Psoas muscle (tissue), 8 donors: ENCODE results near the gene HTR3E. TPM values are rescaled to one million over a fixed set of nuclear protein-coding genes. Genes with fewer than 3 reads are reported as not detected.

ENCODE experiments used
- ATAC-seq, 4 donors: fragments of 200-7000 bp; cut with Tn5 transposase; one replicate each; pipeline ENCODE4 v1.9.1; 2020; ENCODE audit warnings: moderate library complexity in 3 of 4, mild to moderate bottlenecking in 2 of 4
- DNase-seq, 2 donors: peaks; one replicate each; pipeline ENCODE4 v3.0.0-alpha.2; 2020
- H3K27ac ChIP-seq: fragments of 200-600 bp; one replicate; pipeline ENCODE4 v1.8.0; 2022
- H3K27me3 ChIP-seq, 3 donors: fragments of 200-600 bp in 1 of 3; one replicate each; pipeline versions ENCODE4 v1.6.1 to v1.8.0; 2013 to 2022; ENCODE audit warnings: low read length in 2 of 3, mild to moderate bottlenecking in 2 of 3, moderate library complexity in 1 of 3; ENCODE audit not compliant: insufficient read depth in 3 of 3
- H3K36me3 ChIP-seq, 2 donors: fragments of 200-600 bp in 1 of 2; one replicate each; pipeline versions ENCODE4 v1.6.1 to v1.8.0; 2013 to 2022; ENCODE audit warnings: low read depth in 1 of 2, mild to moderate bottlenecking in 1 of 2, moderate library complexity in 1 of 2; ENCODE audit not compliant: insufficient read depth in 1 of 2
- H3K4me1 ChIP-seq: fragments of 200-600 bp; one replicate; pipeline ENCODE4 v1.8.0; 2022
- H3K4me3 ChIP-seq: fragments of 200-600 bp; one replicate; pipeline ENCODE4 v1.8.0; 2022; ENCODE audit warnings: mild to moderate bottlenecking
- H3K9me3 ChIP-seq: fragments of 200-600 bp; one replicate; pipeline ENCODE4 v1.8.0; 2022
- WGBS, 3 donors: extraction: QIAGEN DNeasy Blood & Tissue Kit; methylation state at CpG; one replicate each; pipeline versions ENCODE4 v1.1.6 to v1.1.7; 2013; 5-methylcytosine and 5-hydroxymethylcytosine counted together
- intact Hi-C, 2 donors: fragments of 100-400 bp; cut with DNase I; formaldehyde crosslinking; loops; one replicate each; pipeline versions ENCODE4 v1.11.0 to v1.14.2; 2022
- polyA plus RNA-seq, 3 donors: library from polyadenylated mRNA; stranded (reverse); fragments of 200-250 nt; gene quantifications; one replicate each; pipeline ENCODE4 v1.2.3, GENCODE V29; 2013
- total RNA-seq, 4 donors: library from RNA; stranded (reverse); fragmentation: NEBNext Ultra II Directional in 2 of 4; extraction: Animal tissue kit (Norgen Biotek cat#: 25700) in 2 of 4; gene quantifications; one replicate each; pipeline versions ENCODE4 v1.2.1 to v1.2.4, GENCODE V29; 2021 to 2023
- TF ChIP-seq, protein P1 (sequence below): fragments of 200-600 bp; IDR thresholded peaks from one replicate; pipeline ENCODE4 v1.8.0; 2022; ENCODE audit warnings: antibody characterized with exemption
- donor health status: healthy with polysubstance abuse.
- donor health status: DM: no; HTN: no; CAD: no; lungs with moderate emphysema.
- donor health status: Bipolar disorder and iron deficiency.
- donor health status: healthy.
- donor health status: DM: yes; HTN: yes; CAD: no.
- donor health status: DM: no; HTN: no; CAD: no.
- donor health status: DM: no; HTN: no; CAD: no.
- donor health status: DM: yes; HTN: yes; CAD: no.

Gene HTR3E
- total and polyA plus RNA-seq, 7 donors: 0.01 TPM; not detected in 6

DNA sequence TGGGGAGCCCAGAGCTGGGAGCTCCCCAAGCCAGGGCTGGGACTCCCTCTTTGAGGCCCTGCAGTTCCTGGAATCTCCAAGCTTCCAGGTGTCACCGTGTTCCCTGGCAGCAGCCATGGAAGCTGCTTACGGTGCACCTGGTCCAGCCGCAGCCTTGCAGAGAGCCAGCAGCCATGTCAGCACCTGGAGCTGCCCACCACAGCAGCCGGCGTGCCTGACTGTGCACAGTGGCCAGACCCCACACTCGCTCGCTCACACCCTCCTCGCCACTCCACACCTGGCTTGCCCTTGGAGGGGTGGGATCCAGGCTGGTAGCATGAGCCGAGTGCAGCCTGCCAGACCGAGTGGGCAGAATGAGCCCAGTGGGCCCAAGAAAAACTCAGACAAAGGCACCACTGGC lies 14.8 kb upstream of the HTR3E start:
- Histone ChIP-seq H3K27me3 (no peaks in the 10 kb centered on the region), H3K9me3 (no peaks in the 10 kb centered on the region), H3K4me1 (no peaks in the 10 kb centered on the region), H3K4me3 (no peak overlapping the region), H3K27ac (no peak overlapping the region), H3K36me3 (no peaks in the 10 kb centered on the region)
- intact Hi-C loops: no loop called here
- DNase-seq: no peak
- 74 to 82% (median 80%) methylated on average over 10 of the region's 10 CpGs for WGBS, 3 donors
- TF ChIP-seq, protein P1, sequence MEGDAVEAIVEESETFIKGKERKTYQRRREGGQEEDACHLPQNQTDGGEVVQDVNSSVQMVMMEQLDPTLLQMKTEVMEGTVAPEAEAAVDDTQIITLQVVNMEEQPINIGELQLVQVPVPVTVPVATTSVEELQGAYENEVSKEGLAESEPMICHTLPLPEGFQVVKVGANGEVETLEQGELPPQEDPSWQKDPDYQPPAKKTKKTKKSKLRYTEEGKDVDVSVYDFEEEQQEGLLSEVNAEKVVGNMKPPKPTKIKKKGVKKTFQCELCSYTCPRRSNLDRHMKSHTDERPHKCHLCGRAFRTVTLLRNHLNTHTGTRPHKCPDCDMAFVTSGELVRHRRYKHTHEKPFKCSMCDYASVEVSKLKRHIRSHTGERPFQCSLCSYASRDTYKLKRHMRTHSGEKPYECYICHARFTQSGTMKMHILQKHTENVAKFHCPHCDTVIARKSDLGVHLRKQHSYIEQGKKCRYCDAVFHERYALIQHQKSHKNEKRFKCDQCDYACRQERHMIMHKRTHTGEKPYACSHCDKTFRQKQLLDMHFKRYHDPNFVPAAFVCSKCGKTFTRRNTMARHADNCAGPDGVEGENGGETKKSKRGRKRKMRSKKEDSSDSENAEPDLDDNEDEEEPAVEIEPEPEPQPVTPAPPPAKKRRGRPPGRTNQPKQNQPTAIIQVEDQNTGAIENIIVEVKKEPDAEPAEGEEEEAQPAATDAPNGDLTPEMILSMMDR: no peak
- ATAC-seq: no peak

DNA sequence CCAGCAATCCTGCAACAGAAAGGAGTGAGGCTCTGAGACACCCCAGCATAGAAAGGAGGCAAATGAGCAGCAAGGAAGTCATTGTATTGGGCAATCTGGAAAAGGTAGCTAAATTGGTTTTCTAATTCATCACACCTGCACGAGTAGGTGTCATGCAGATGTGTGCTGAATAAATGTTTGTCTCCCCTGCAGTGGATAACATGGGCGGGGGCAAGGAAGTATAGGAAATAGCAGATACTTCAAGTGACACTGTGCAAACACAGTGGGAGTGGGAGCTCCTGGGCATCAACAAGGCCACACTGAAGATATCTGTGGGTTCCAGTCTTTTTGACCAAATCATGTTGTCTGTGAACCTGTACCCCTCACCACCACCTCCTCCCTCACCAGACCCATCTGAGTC lies 14.4 kb upstream of the HTR3E start:
- WGBS, 3 donors: 62 to 77% (median 72%) methylated on average over 2 of the region's 2 CpGs
- Histone ChIP-seq H3K4me1 (no peaks in the 10 kb centered on the region), H3K9me3 (no peaks in the 10 kb centered on the region), H3K4me3 (no peak overlapping the region), H3K27ac (no peak overlapping the region), H3K27me3 (no peaks in the 10 kb centered on the region), H3K36me3 (no peaks in the 10 kb centered on the region)
- ATAC-seq (no peak), DNase-seq (no peak)
- intact Hi-C loops: no loop called here
- TF ChIP-seq, protein P1: no peak

DNA sequence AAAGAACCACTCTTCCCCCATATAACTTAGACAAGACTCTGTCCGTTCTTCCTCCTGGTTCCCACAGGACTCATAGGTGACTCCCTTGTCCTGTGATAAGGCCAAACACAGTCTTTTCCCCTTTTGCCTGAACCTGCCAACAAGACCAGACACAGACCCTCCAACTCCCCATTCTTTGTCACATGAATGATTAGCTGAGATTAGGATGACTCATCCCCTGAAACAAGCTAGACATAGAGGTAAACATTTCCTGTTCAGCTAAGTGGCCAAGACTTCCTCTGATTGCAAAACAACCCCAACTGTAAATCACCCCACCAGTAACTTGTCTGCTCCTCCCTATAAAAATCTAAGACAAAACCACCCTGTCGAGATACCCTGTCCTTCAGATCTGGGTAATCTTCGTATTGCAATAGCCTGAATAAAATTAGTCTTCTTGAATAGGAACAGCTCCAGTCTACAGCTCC lies 11.4 kb upstream of the HTR3E start:
- WGBS, 3 donors: 64 to 73% (median 71%) methylated on average over 3 of the region's 3 CpGs
- no peak for ATAC-seq
- H3K36me3 ChIP-seq: no peaks in the 10 kb centered on the region
- no peak overlapping the region for H3K27ac ChIP-seq
- intact Hi-C loops: no loop called here
- TF ChIP-seq, protein P1: no peak
- no peaks in the 10 kb centered on the region for H3K27me3 ChIP-seq
- no peak overlapping the region for H3K4me3 ChIP-seq
- H3K9me3 ChIP-seq: no peaks in the 10 kb centered on the region
- H3K4me1 ChIP-seq: no peaks in the 10 kb centered on the region
- DNase-seq: no peak

DNA sequence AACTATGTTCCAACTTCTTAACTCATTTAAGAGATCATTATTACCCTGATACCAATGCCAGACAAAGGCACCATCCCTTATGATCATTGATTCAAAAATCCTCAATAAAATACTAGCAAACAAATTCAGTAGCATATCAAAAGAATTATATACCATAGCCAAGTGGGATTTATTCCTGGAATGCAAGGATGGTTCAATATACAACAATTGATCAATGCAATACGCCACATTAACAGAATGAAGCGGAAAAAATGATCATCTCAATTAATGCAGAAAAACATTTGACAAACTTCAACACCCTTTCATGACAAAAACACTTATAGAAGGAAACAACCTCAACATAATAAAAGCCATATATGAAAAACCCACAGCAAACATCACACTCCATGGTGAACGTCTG lies 4.7 kb upstream of the HTR3E start:
- Histone ChIP-seq H3K9me3 (peaks cover 21% of the 10 kb centered on the region), H3K4me1 (no peaks in the 10 kb centered on the region), H3K27me3 (peaks cover 0 to 6% (median 0%) of the 10 kb centered on the region in 3 donors), H3K27ac (no peak overlapping the region), H3K4me3 (no peak overlapping the region), H3K36me3 (no peaks in the 10 kb centered on the region)
- TF ChIP-seq, protein P1: no peak
- ATAC-seq: no peak
- intact Hi-C loops: no loop called here
- 93 to 94% (median 94%) methylated on average over 3 of the region's 3 CpGs for WGBS, 3 donors
- no peak for DNase-seq

DNA sequence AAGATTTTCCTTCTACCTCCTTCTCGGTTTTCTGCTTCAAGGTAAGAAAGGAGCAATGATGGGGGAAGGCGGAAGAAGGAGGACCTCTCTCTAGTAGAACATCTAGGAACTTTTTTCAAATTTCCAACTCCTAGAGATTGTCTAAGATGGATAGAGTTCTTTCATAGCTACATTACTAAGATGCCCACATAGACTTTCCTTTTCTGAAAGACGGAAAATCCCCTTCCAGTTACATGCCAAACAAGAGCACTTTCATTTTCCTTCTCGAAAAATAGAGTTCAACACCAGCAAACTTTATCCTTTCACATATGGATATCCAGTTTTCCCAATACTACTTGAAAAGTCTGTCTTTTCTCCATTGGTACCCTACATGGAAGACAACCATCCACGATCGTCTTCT lies 692 bp downstream of the HTR3E start:
- no peak overlapping the region for H3K4me3 ChIP-seq
- WGBS, 3 donors: 85 to 86% (median 86%) methylated on average over 6 of the region's 6 CpGs
- TF ChIP-seq, protein P1: no peak

More for the DNA sequence above, 692 bp downstream of the HTR3E start:
- H3K4me1 ChIP-seq: no peaks in the 10 kb centered on the region
- H3K9me3 ChIP-seq: peaks cover 11% of the 10 kb centered on the region
- no peaks in the 10 kb centered on the region for H3K36me3 ChIP-seq
- no peak overlapping the region for H3K27ac ChIP-seq
- H3K27me3 ChIP-seq: peaks cover 0 to 6% (median 0%) of the 10 kb centered on the region in 3 donors
- ATAC-seq: no peak
- intact Hi-C loops: no loop called here
- no peak for DNase-seq
